GM21576 (cell line): ENCODE data around the gene CEACAM20.
"Not testable (repeated sequence)": the region's sequence is repeated elsewhere in the genome, so short reads cannot be mapped to it uniquely, and the experiment has no call there.

Experiments
- ATAC-seq: cut with Tn5 transposase; IDR thresholded peaks from one replicate; pipeline ENCODE4 v1.9.1; 2021; ENCODE audit warnings: mild to moderate bottlenecking, moderate library complexity; ENCODE audit not compliant: unreplicated experiment

The CEACAM20 gene

DNA sequence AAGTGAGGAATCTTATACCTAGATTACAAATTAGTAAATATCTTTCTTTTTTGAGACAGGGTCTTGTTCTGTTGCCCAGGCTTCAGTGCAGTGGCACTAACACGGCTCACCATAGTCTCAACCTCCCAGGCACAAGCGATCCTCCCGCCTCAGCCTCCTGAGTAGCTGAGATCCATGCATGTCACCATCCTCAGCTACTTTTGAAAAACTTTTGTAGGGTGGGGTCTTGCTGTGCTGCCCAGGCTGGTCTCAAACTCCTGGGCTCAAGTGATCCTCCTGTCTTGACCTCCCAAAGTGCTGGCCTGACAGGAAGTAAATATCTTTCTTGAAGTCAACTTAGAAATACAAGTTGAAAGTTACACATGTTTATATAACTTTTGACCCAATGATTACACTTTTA, 20.0 kb upstream of the CEACAM20 start:
- ATAC-seq = no peak

GRCh38 chr19:44548736-44549135, 19.3 kb upstream of the CEACAM20 start:
- no peak for ATAC-seq

DNA sequence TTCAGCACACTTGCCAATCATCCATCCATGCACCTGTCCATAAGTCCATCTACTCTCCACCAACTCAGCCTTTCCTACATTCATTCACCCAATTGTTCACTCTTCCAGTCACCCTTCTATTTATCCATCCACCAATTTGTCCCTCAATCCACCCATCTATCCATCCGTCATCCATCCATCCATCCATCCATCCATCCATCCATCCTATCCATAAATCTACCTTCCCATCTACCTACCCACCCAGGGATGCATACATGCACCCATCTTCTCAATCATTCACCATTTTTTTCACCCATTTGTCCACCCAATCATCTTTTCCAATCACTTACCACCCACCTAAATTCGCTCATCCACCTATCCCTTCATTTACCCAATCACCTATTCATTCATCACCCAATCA, 14.6 kb upstream of the CEACAM20 start:
- ATAC-seq = no peak

- ATAC-seq = no peak
These were observed 13.2 kb upstream of the CEACAM20 start for GRCh38 chr19:44542671-44543070.

GRCh38 chr19:44540736-44541135, 11.3 kb upstream of the CEACAM20 start:
- no peak for ATAC-seq

DNA sequence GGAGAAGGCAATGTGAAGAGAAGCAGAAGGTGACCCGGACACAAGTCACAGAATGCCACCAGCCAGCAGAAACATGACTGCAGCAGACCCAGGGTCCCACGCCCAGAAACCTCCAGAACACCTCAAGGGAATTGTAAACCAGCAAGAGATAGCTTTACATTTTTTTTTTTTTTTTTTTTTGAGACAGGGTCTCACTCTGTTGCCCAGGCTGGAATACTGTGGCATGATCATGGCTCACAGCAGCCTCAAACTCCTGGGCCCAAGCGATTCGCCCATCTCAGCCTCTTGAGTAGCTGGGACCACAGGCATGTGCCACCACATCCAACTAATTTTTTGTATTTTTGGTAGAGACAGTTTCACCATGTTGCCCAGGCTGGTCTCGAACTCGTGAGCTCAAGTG, 10.5 kb upstream of the CEACAM20 start:
- ATAC-seq = no peak

DNA sequence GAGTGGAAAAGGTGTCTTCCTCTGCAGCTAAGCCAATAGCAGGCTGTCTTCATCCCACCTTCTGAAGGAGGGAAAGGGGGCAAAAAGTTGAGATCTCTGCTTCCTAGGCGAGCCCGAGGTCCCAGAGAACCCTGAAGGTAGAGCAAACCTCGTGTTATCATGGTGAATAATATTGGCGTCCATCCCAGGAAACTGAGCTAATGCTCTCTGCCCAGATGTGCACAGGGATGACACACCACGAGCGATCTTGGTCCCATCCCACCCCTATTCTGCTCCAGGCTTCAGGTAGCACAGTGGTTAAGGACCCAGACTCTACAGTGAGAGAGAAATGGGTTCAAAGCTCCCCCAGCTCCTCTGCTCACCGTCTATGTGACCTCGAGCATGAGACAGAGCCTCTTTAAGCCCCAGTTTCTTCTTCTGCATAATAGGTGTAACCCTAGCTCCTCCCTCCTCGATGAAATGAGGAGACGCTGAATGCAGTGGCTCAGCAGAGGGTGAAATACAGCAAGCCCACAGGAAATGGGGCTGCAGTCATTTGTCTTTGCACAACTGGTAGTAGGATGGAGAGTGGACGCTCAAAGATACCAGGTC, 9.9 kb upstream of the CEACAM20 start:
- ATAC-seq = no peak

DNA sequence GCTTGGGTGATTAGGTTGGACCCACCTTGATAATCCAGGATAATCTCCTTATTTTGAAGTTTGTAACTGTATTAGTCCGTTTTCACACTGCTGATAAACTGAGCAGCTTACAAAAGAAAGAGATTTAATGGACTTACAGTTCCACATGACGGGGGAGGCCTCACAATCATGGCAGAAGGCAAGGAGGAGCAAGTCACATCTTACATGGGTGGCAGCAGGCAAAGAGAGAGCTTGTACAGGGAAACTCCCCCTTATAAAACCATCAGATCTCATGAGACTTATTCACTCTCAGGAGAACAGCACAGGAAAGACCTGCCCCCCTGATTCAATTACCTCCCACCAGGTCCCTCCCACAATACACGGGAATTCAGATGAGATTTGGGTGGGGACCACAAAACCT, 5.9 kb upstream of the CEACAM20 start:
- not testable (repeated sequence) for ATAC-seq

DNA sequence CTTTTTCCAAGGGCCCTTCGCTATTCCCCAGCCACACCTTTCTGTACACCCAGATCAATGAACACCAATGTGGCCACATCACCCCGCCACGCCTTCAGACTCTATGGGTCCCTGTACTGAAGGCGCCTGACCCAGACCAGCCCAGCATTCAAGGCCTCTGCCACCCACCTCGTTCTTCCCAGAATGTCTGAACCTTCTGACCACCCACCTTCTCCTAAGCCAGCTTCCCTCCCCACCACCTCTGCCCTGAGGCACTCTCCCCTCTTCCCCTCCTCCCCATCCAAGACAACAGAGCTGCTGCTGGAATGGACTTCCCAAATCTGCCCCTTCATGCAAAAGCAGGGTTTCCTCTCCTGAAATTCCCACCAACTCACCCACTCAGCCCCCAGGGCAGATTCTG, 3.3 kb upstream of the CEACAM20 start:
- ATAC-seq = no peak

DNA sequence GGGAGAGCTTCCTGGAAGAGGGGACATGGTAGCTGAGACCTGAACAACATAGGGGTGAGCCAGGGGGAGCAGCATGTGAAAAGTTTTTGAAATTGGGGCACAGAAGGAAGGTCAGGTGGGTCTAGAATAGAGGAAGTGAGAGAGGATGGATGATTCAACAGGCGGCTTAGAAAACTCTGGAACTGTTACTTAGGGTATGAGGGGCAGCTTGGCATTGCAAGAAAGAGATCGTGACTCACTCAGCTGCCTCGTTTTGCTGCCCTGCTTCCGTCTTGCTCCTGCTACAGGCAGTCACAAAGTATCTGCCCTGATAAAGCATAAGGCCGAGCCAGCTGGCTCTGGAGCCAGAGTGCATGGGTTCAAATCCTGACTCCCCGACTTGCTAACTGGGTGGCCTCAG, 1.3 kb upstream of the CEACAM20 start:
- ATAC-seq = no peak

GRCh38 chr19:44527554-44527953, 1.9 kb downstream of the CEACAM20 start:
- ATAC-seq = no peak

GRCh38 chr19:44525721-44526430, 3.6 kb downstream of the CEACAM20 start:
- ATAC-seq = no peak

- no peak for ATAC-seq
These were observed 8.1 kb downstream of the CEACAM20 start for GRCh38 chr19:44521370-44521769.

- ATAC-seq = no peak
These were observed 12.3 kb downstream of the CEACAM20 start for GRCh38 chr19:44517146-44517545.

DNA sequence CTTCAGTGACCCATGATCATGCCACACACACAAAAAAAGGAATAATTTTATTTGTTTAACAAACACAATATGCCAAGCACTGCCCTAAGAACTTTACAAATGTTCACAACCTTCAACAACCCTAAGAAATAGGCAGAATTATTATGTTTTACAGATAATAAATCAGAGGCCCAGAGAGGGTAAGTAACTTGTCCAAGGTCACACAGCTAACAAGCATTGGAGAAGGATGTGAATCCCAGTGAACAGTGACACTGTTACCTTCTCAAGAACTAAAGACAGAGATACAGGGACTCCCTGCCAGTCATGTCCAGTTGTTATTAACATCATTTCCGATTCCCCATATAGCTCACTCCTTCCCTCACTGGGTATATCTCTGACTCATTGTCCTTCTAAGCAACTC, 13.6 kb downstream of the CEACAM20 start:
- no peak for ATAC-seq

DNA sequence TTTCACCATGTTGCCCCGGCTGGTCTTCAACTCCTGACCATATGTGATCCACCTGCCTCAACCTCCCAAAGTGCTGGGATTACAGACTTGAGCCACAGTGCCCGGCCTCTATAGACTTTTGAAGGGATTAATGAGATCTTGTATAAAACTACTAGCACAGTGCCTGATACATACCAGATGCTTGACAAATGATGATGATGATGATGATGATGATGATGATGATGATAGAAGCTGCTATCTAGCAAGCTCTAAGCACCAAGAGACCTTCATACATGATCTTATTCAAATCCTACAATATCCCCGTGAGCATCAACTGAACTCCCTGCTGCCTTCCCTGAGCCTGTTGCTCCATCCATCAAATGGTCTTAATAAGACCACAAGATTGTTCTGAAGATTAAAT, 14.4 kb downstream of the CEACAM20 start:
- no peak for ATAC-seq

DNA sequence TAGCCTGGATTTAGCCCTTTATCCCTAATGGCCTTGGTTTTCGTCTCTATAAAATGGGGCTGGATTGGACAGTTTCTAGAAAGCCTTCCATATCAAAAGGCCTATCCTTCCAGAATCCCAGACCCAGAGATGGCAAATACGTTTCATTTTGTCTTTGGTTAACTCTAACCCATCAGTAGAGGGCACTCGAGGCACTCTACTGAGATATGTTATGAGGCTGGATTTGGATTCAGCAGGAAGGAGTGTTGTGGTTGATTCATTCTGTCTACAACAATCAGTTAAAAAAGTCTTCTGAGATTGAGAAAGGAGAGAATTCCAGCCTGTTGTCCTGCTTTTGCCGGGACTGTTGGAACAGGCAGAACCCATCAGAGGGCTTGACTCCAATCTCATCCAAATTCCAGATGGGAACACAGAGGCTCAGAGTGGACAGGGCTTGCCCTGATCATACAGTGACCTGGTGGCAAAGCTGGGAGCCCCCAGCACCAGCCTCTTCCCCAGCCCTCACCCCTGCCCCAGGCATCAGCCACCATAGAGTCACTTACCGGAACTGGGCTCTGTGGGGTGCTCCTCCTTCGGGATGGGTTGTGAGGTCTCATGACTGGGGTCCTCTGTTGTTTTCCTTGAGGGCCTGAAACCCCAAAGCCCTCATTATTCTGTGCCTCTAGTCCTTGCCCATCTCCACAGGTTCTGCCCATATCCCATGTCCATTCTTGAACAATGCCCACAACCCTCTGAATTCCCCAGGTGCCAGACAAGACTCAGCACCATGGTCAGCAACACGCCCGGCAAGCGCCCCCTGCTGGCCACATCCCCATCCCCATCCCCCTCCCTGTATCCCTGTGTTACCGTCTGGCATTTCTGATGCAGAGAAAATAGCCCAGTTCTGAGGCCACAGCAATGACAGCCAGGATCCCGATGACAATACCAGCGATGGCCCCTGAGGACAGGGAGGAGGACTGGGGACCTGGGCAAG, 16.9 kb downstream of the CEACAM20 start:
- no peak for ATAC-seq

DNA sequence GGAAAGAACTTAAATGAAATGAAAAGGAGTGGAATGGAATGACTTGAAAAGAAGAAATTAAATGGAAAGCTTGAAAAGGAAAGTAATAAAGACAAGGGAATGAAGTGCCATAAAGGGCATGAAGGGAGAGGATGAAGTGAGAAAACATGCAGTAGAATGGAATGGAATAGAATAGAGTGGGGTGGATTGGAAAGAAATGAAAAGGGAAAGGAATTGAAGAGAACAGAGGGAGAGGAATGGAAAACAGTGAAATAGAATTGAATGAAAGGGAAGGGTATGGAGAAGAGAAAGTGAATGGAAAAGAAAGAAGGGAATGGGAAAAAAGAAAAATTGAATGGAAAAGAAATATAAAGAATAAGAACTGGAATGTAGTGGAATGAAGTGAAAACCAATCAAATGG, 20.0 kb downstream of the CEACAM20 start:
- ATAC-seq = no peak

GRCh38 chr19:44499962-44500949, 29.2 kb downstream of the CEACAM20 start, which contains the start of gene ZNF180:
TSS of gene ZNF180 (minus strand) at chr19:44500522. CDS start at chr19:44497334, 3,188 bp downstream.
- ATAC-seq = peak; percentile 79

DNA sequence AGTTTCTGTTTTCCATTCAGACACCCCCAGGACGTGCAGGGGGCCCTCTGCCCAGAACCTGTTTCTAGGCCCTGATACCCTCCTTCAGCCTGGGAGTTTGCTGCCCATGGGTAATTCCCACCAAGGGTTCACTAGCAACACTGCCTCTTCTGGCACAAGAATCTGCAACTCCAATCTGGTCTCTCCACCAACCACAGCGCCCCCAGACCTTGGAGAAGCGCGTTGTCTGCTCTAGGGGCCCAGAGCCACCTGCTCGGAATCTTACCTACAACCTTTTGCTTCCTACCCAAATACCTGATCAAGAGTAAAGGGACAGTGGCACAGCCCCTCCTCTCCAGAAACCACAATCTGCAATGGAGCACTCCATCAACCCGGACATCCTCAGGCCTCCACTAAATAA, 29.9 kb downstream of the CEACAM20 start:
- no peak for ATAC-seq
